HFFc6 (cell line): ENCODE measurements around the gene HOXA3. TPM values are rescaled to one million over a fixed set of nuclear protein-coding genes. Genes with fewer than 3 reads are reported as not detected.

Experiments used
- DNase-seq: peaks from one replicate; pipeline ENCODE4 v3.0.0-alpha.2; 2018
- H3K27ac Mint-ChIP-seq: 2 replicates; pipeline ENCODE4 v1.8.0; 2020; ENCODE audit warnings: mild to moderate bottlenecking, mixed read lengths
- H3K27me3 Mint-ChIP-seq: 2 replicates; pipeline ENCODE4 v1.8.0; 2021; ENCODE audit warnings: mild to moderate bottlenecking, moderate library complexity, mixed read lengths; ENCODE audit not compliant: insufficient read depth
- H3K36me3 Mint-ChIP-seq: 2 replicates; pipeline ENCODE4 v1.8.0; 2021; ENCODE audit warnings: low read depth, mixed read lengths
- H3K4me1 Mint-ChIP-seq: 2 replicates; pipeline ENCODE4 v1.8.0; 2020; ENCODE audit warnings: low read depth, mixed read lengths
- H3K4me3 Mint-ChIP-seq: 2 replicates; pipeline ENCODE4 v1.8.0; 2020; ENCODE audit warnings: mild to moderate bottlenecking, moderate library complexity, mixed read lengths
- H3K9me3 Mint-ChIP-seq: 2 replicates; pipeline ENCODE4 v1.8.0; 2020; ENCODE audit warnings: mild to moderate bottlenecking, mixed read lengths
- total RNA-seq, 6 experiments: library from RNA; stranded (reverse); fragmentation: NEBNext Ultra II Directional; extraction: Animal tissue kit (Norgen Biotek cat#: 25700); gene quantifications; 2 replicates in 1 of 6; 3 replicates in 5 of 6; pipeline ENCODE4 v1.2.3, GENCODE V29; 2021
- TF ChIP-seq, protein P1 (sequence below): fragments of 200-600 bp; sonication (generic); IDR thresholded peaks from 2 replicates; pipeline ENCODE4 v1.5.0; 2021; ENCODE audit warnings: antibody characterized with exemption, mild to moderate bottlenecking

Gene HOXA3
- total RNA-seq, 6 experiments from 2014 or later = 0.33 to 1.9 (median 1.1) TPM

- peak overlapping the region; percentile 93 for H3K4me3 Mint-ChIP-seq
These were observed 46.8 kb upstream of the HOXA3 start for GRCh38 chr7:27198871-27199801.

GRCh38 chr7:27198138-27198841 is 45.9 kb upstream of the HOXA3 start:
- Mint-ChIP-seq H3K4me1 (peaks cover 49% of the 10 kb centered on the region), H3K27ac (peak overlapping the region; percentile 84), H3K9me3 (no peaks in the 10 kb centered on the region), H3K36me3 (peaks cover 41% of the 10 kb centered on the region), H3K4me3 (peak overlapping the region; percentile 93), H3K27me3 (peaks cover 1% of the 10 kb centered on the region; the same call in 1 of the 2 replicates)
- TF ChIP-seq, protein P1, sequence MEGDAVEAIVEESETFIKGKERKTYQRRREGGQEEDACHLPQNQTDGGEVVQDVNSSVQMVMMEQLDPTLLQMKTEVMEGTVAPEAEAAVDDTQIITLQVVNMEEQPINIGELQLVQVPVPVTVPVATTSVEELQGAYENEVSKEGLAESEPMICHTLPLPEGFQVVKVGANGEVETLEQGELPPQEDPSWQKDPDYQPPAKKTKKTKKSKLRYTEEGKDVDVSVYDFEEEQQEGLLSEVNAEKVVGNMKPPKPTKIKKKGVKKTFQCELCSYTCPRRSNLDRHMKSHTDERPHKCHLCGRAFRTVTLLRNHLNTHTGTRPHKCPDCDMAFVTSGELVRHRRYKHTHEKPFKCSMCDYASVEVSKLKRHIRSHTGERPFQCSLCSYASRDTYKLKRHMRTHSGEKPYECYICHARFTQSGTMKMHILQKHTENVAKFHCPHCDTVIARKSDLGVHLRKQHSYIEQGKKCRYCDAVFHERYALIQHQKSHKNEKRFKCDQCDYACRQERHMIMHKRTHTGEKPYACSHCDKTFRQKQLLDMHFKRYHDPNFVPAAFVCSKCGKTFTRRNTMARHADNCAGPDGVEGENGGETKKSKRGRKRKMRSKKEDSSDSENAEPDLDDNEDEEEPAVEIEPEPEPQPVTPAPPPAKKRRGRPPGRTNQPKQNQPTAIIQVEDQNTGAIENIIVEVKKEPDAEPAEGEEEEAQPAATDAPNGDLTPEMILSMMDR = no peak
- DNase-seq = no peak

More at GRCh38 chr7:27198871-27199801, 46.8 kb upstream of the HOXA3 start:
- TF ChIP-seq, protein P1 = no peak
- peaks cover 1% of the 10 kb centered on the region for H3K27me3 Mint-ChIP-seq
- no peak for DNase-seq
- peak overlapping the region; percentile 84 for H3K27ac Mint-ChIP-seq
- H3K9me3 Mint-ChIP-seq = no peaks in the 10 kb centered on the region
- peaks cover 33% of the 10 kb centered on the region for H3K36me3 Mint-ChIP-seq
- H3K4me1 Mint-ChIP-seq = peaks cover 40% of the 10 kb centered on the region

DNA sequence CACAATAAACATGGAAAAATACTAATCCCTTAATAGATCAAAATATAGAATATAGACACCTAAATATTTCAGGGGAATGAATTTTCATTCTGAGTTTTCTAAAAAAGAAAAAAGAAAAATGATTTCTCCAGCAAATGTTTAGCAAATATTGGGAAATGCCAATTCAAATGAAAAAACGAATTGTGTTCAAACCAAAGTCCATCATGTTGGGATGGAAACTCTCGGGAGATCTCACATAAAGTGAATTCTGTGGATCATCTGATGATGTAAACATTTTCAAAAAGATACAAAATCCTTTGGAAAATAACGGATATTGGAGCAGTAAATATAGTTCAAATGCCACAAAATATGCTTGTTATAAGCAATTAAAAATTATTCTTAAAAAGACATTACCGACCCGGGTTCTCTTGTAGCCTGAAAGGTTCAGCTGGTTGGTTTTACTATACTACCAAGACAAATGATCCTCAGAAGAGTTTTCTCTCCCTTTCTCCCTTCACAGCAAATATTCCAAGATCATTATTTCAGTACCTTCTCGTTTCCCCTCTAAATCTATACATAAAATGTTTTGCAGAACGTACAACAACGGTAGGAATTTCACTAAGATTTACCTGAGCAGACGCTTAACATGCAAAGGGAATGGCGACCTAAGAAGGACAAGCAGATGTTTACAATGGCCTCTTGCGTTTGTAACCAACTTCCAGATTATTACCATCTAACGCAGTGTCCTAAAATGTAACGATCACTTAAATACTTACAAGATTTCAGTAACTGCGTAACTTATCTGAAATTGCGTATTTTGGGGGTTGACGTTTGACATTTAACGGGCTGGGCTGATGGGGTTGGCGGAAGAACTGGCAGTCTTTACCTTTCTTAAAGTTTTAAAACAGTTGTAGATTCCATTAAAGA is 45.0 kb upstream of the HOXA3 start:
- DNase-seq = no peak
- Mint-ChIP-seq H3K4me3 (peak overlapping the region; percentile 93), H3K27me3 (peaks cover 1% of the 10 kb centered on the region; the same call in 1 of the 2 replicates), H3K36me3 (peaks cover 41% of the 10 kb centered on the region), H3K9me3 (no peaks in the 10 kb centered on the region), H3K4me1 (peaks cover 51% of the 10 kb centered on the region), H3K27ac (peak overlapping the region; percentile 84)
- TF ChIP-seq, protein P1 = no peak

DNA sequence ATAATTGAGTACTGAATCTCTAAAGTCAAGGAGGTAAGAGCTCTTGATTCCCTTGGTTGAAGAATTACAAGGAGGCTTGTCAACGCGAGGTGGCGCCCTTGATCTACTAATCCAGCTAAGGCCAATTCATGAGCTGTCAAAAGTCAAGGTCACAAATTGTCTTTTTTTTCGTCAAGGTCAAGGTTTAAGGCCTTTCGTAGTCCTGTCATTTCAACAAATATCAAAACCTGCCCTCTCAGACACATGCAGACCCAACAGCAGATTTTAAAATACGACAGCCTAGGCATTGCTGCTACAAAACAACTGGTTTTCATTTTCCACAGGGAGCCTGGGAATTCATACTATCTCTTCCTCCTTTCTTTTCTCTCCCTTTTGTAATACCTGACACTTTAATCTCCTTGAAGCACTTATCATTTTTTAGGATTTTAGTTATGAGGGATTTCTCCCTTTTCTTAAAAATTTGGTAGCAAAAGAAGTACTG is 43.9 kb upstream of the HOXA3 start:
- Mint-ChIP-seq H3K27me3 (peaks cover 3% of the 10 kb centered on the region), H3K36me3 (peaks cover 51% of the 10 kb centered on the region), H3K9me3 (no peaks in the 10 kb centered on the region), H3K27ac (peak overlapping the region; percentile 66), H3K4me3 (peak overlapping the region; percentile 93), H3K4me1 (peaks cover 51% of the 10 kb centered on the region)
- peak; percentile 76 for DNase-seq
- TF ChIP-seq, protein P1 = peak; percentile 92
